Measurements from ENCODE around the gene MESP1.

MESP1 gene

GRCh38 chr15:89758981-89759380 lies 7.9 kb upstream of the MESP1 start:
- no peak for DNase-seq (ENCODE audit: low read depth, low spot score)

- DNase-seq (ENCODE audit: low read depth, low spot score): no peak
Observed at GRCh38 chr15:89758283-89758682, 7.2 kb upstream of the MESP1 start.

GRCh38 chr15:89756897-89757296 lies 5.8 kb upstream of the MESP1 start:
- DNase-seq (ENCODE audit: low read depth, low spot score): no peak

GRCh38 chr15:89755701-89756100 lies 4.7 kb upstream of the MESP1 start:
- DNase-seq (ENCODE audit: low read depth, low spot score): no peak

GRCh38 chr15:89754361-89755154 lies 3.5 kb upstream of the MESP1 start:
- DNase-seq (ENCODE audit: low read depth, low spot score): no peak

- DNase-seq (ENCODE audit: low read depth, low spot score): no peak
Observed at GRCh38 chr15:89753855-89754254, 2.8 kb upstream of the MESP1 start.

- DNase-seq (ENCODE audit: low read depth, low spot score): no peak
Observed at GRCh38 chr15:89751748-89752147, 699 bp upstream of the MESP1 start.

- DNase-seq (ENCODE audit: low read depth, low spot score): no peak
Observed at GRCh38 chr15:89749951-89750559, 994 bp downstream of the MESP1 start.

- DNase-seq (ENCODE audit: low read depth, low spot score): no peak
Observed at GRCh38 chr15:89749526-89749925, 1.5 kb downstream of the MESP1 start.

GRCh38 chr15:89749054-89749453 lies 2.0 kb downstream of the MESP1 start:
- no peak for DNase-seq (ENCODE audit: low read depth, low spot score)

- DNase-seq (ENCODE audit: low read depth, low spot score): no peak
Observed at GRCh38 chr15:89747708-89748682, 3.1 kb downstream of the MESP1 start.

- DNase-seq (ENCODE audit: low read depth, low spot score): no peak
Observed at GRCh38 chr15:89746386-89746780, 4.7 kb downstream of the MESP1 start.

GRCh38 chr15:89745768-89746167 lies 5.3 kb downstream of the MESP1 start:
- DNase-seq (ENCODE audit: low read depth, low spot score): no peak

GRCh38 chr15:89745131-89745530 lies 5.9 kb downstream of the MESP1 start:
- no peak for DNase-seq (ENCODE audit: low read depth, low spot score)

- DNase-seq (ENCODE audit: low read depth, low spot score): no peak
Observed at GRCh38 chr15:89743594-89743993, 7.5 kb downstream of the MESP1 start.

GRCh38 chr15:89743011-89743410 lies 8.0 kb downstream of the MESP1 start:
- no peak for DNase-seq (ENCODE audit: low read depth, low spot score)

- peak; percentile 61 for DNase-seq (ENCODE audit: low read depth, low spot score)
Observed at GRCh38 chr15:89740137-89740536, 10.9 kb downstream of the MESP1 start.

- DNase-seq (ENCODE audit: low read depth, low spot score): no peak
Observed at GRCh38 chr15:89735773-89736172, 15.3 kb downstream of the MESP1 start.

GRCh38 chr15:89732451-89733172 lies 18.4 kb downstream of the MESP1 start:
- DNase-seq (ENCODE audit: low read depth, low spot score): no peak

GRCh38 chr15:89731275-89731674 lies 19.8 kb downstream of the MESP1 start:
- DNase-seq (ENCODE audit: low read depth, low spot score): no peak

GRCh38 chr15:89728254-89728653 lies 22.8 kb downstream of the MESP1 start:
- DNase-seq (ENCODE audit: low read depth, low spot score): no peak

GRCh38 chr15:89725064-89725463 lies 26.0 kb downstream of the MESP1 start:
- no peak for DNase-seq (ENCODE audit: low read depth, low spot score)

All from brain pericyte (primary cell).